ENCODE data around the gene TAF15. TPM values are rescaled to one million over a fixed set of nuclear protein-coding genes. Genes with fewer than 3 reads are reported as not detected.

The TAF15 gene
- total and polyA plus RNA-seq, 2 of the 13 experiments (the other 11 are each of a cell fraction or from before 2014, with no cell fraction given), result 25.2 to 26.5 TPM

DNA sequence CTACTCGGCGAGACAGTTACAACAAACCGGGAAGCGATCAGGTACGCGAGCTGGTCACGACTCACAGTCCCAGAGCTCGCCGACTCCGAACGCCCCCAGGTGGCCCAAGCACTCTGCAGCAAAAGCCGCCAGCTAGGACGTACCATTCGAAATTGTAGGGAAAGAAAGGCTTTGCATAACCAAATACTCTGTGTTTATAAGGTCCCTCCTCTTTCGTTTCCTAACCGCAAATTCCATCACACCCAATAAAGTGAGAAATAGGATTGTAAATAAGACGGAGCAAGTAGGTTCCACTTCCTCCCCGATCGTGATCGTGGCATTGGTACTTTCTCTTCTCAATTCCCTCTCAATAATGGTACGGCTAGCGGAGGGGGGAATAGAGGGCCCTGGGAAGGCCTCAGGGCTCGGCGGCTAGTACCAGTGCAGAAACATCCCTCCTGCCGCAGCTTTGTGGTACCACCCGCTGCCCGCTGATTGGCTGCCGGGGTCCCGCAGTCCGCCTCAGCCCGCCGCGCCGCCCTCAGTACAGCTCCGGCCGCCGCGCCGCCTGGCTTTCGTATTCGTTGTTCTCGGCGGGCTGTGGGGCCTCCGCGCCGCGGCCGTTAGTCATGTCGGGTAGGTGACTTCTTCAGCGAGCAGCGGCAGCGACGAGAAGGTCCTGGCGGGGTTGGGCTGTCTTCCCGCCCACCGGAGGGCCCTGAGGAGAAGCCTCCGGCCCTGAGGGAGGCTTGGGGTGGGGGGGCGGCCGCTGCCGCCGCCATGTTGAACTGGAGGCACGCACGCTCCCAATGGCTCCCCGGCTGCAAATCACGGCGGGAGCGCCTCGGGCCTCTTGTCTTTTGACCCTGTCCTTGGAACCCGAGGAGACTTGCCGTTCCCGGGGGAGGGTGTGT lies at the start of gene TAF15 (continued):
- TF ChIP-seq, protein P1, sequence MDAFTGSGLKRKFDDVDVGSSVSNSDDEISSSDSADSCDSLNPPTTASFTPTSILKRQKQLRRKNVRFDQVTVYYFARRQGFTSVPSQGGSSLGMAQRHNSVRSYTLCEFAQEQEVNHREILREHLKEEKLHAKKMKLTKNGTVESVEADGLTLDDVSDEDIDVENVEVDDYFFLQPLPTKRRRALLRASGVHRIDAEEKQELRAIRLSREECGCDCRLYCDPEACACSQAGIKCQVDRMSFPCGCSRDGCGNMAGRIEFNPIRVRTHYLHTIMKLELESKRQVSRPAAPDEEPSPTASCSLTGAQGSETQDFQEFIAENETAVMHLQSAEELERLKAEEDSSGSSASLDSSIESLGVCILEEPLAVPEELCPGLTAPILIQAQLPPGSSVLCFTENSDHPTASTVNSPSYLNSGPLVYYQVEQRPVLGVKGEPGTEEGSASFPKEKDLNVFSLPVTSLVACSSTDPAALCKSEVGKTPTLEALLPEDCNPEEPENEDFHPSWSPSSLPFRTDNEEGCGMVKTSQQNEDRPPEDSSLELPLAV (CRISPR knock-in tag; conservative IDR thresholded peaks at IDR 0.05; ENCODE audit: low read depth), result 0 out of 2 replicates have a peak, but pooled peaks have one; percentile 51
- TF ChIP-seq KDM5A (IDR thresholded peaks at IDR 0.05; ENCODE audit: borderline replicate concordance, low read length), result peak; percentile 57; the same call in 1 of the 2 replicates
- TF ChIP-seq ZNF83 (CRISPR knock-in tag; IDR thresholded peaks at IDR 0.05; ENCODE audit: borderline replicate concordance), result no peak
- 0 out of 2 replicates have a peak, but pooled peaks have one; percentile 44 for TF ChIP-seq ZBTB43 (CRISPR knock-in tag; conservative IDR thresholded peaks at IDR 0.05)
- TF ChIP-seq MXI1 (IDR thresholded peaks at IDR 0.05; ENCODE audit: borderline replicate concordance, low read depth, low read length), result 0 out of 3 replicates have a peak, but pooled peaks have one; percentile 17
- TF ChIP-seq ZNF678 (CRISPR knock-in tag; IDR thresholded peaks at IDR 0.05), result no peak
- TF ChIP-seq ZNF224 (CRISPR knock-in tag; IDR thresholded peaks at IDR 0.05), result peak; percentile 74; the same call in 1 of the 2 replicates
- peak; percentile 82; the same call in 1 of the 2 replicates for TF ChIP-seq ATF7-NPFF (CRISPR knock-in tag; IDR thresholded peaks at IDR 0.05; ENCODE audit: low read depth)
- TF ChIP-seq NFKB2 (CRISPR knock-in tag; IDR thresholded peaks at IDR 0.05; ENCODE audit: borderline replicate concordance), result peak; percentile 82; the same call in 1 of the 2 replicates
- TF ChIP-seq, protein P2, sequence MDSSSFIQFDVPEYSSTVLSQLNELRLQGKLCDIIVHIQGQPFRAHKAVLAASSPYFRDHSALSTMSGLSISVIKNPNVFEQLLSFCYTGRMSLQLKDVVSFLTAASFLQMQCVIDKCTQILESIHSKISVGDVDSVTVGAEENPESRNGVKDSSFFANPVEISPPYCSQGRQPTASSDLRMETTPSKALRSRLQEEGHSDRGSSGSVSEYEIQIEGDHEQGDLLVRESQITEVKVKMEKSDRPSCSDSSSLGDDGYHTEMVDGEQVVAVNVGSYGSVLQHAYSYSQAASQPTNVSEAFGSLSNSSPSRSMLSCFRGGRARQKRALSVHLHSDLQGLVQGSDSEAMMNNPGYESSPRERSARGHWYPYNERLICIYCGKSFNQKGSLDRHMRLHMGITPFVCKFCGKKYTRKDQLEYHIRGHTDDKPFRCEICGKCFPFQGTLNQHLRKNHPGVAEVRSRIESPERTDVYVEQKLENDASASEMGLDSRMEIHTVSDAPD (CRISPR knock-in tag; IDR thresholded peaks at IDR 0.05), result no peak
- TF ChIP-seq MBNL3 (CRISPR knock-in tag; conservative IDR thresholded peaks at IDR 0.05), result no peak
- TF ChIP-seq KAT8 (CRISPR knock-in tag; IDR thresholded peaks at IDR 0.05), result peak; percentile 54; the same call in 1 of the 2 replicates
- no peak for TF ChIP-seq PRPF4 (IDR thresholded peaks at IDR 0.05; ENCODE audit: low read depth, low read length, poor library complexity, severe bottlenecking)
- TF ChIP-seq PAF1 (CRISPR knock-in tag; IDR thresholded peaks at IDR 0.05), result no peak
- no peak for TF ChIP-seq SMARCC2 (IDR thresholded peaks at IDR 0.05)
- TF ChIP-seq, protein P3, sequence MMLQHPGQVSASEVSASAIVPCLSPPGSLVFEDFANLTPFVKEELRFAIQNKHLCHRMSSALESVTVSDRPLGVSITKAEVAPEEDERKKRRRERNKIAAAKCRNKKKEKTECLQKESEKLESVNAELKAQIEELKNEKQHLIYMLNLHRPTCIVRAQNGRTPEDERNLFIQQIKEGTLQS (CRISPR knock-in tag; IDR thresholded peaks at IDR 0.05), result no peak
- peak; percentile 93 for TF ChIP-seq CCDC6 (CRISPR knock-in tag; IDR thresholded peaks at IDR 0.05)
- TF ChIP-seq ZNF441 (CRISPR knock-in tag; IDR thresholded peaks at IDR 0.05; ENCODE audit: borderline replicate concordance), result peak; percentile 55; the same call in 1 of the 2 replicates
- TF ChIP-seq SP5 (CRISPR knock-in tag; IDR thresholded peaks at IDR 0.05; ENCODE audit: borderline replicate concordance, low read depth), result no peak
- TF ChIP-seq RNF219 (CRISPR knock-in tag; IDR thresholded peaks at IDR 0.05), result peak; percentile 60; the same call in 1 of the 2 replicates
- no peak for TF ChIP-seq FOXK1 (CRISPR knock-in tag; IDR thresholded peaks at IDR 0.05; ENCODE audit: borderline replicate concordance, low read depth)
- no peak; the same call in 1 of the 2 replicates for TF ChIP-seq RFX5 (IDR thresholded peaks at IDR 0.05; ENCODE audit: low read depth, low read length)

Measured in HepG2 (cell line).